ENCODE measurements around the gene CCDC39.
"Not testable (repeated sequence)": the region's sequence is repeated elsewhere in the genome, so short reads cannot be mapped to it uniquely, and the experiment has no call there.

CCDC39 gene

DNA sequence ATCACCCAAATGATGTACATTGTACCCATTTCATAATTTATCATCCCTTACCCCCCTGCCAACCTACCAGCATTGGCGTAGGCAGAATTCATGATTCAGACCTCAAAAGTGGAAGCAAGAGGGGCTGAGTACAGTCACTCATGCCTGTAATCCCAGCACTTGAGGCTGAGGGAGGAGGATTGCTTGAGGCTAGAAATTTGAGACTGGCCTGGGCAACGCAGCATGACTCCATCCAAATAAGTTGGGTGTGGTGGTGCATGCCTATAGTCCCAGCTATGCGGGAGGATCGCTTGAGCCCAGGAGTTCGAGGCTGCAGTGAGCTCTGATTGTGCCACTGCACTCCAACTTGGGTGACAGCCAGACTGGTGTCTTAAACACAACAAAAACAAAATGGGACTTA lies 66.9 kb downstream of the CCDC39 start:
- TF ChIP-seq, protein P1, sequence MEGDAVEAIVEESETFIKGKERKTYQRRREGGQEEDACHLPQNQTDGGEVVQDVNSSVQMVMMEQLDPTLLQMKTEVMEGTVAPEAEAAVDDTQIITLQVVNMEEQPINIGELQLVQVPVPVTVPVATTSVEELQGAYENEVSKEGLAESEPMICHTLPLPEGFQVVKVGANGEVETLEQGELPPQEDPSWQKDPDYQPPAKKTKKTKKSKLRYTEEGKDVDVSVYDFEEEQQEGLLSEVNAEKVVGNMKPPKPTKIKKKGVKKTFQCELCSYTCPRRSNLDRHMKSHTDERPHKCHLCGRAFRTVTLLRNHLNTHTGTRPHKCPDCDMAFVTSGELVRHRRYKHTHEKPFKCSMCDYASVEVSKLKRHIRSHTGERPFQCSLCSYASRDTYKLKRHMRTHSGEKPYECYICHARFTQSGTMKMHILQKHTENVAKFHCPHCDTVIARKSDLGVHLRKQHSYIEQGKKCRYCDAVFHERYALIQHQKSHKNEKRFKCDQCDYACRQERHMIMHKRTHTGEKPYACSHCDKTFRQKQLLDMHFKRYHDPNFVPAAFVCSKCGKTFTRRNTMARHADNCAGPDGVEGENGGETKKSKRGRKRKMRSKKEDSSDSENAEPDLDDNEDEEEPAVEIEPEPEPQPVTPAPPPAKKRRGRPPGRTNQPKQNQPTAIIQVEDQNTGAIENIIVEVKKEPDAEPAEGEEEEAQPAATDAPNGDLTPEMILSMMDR (conservative IDR thresholded peaks at IDR 0.05; ENCODE audit: low read depth, low read length): no peak
- DNase-seq (ENCODE audit: low read depth): no peak
- no peak overlapping the region for H3K4me3 ChIP-seq (ENCODE audit: low read depth, low read length)

- TF ChIP-seq, protein P1 (conservative IDR thresholded peaks at IDR 0.05; ENCODE audit: low read depth, low read length): no peak
- DNase-seq (ENCODE audit: low read depth): no peak
Measured at GRCh38 chr3:180611006-180611405, 68.3 kb downstream of the CCDC39 start.

DNA sequence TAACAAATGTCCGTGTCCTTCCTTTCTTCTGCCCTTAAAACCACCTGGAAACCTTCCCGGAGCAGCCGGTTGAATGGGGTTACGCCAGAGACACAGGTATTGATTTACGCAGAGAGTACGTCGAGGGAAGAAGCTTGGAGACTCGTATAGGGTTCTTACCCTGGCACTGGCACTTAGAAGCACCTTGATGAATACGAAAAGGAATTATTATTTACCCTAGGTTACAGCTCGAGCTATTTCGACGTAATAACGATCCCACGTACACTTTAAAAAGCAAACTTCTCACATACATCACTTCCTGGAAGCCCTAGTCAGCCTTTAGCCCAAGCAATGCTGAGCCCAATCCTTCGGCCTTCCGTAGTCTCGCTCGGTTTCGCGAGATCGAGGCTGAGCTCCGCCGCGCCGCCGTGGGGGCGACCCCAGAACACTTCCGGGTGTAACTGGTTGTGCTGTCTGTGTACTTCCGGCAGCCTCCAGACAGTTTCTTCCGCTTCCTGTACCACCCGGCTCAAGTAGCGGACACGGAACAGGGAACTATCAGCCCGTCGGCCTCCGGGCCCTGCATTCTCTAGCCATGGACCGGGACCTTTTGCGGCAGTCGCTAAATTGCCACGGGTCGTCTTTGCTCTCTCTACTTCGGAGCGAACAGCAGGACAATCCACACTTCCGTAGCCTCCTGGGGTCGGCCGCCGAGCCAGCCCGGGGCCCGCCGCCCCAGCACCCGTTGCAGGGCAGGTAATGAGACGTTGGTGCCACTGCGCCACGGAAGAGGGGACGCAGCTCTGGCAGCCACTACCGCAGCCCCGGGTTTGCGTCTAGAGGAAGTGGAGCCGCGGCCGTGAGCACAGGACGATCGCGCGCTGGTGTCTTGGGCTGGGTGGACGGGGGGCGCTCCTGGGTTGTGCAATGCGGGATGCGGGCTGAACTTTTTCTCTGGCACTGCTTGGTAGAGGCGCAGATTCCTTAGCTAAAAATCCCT lies 77.3 kb downstream of the CCDC39 start, which contains the start of gene TTC14:
Gene TTC14, plus strand, starts transcription at position 476 of the 979 bp plus-strand sequence. Its CDS starts 99 bp downstream, at position 575.
- DNase-seq (ENCODE audit: low read depth): peak; percentile 97
- peak within 1 kb of the TSS; percentile 94 for H3K4me3 ChIP-seq (ENCODE audit: low read depth, low read length)
- TF ChIP-seq, protein P1 (conservative IDR thresholded peaks at IDR 0.05; ENCODE audit: low read depth, low read length): no peak

More at GRCh38 chr3:180611006-180611405, 68.3 kb downstream of the CCDC39 start:
- H3K4me3 ChIP-seq (ENCODE audit: low read depth, low read length): no peak overlapping the region

GRCh38 chr3:180600473-180600872 lies 78.8 kb downstream of the CCDC39 start:
- no peak overlapping the region for H3K4me3 ChIP-seq (ENCODE audit: low read depth, low read length)
- TF ChIP-seq, protein P1 (conservative IDR thresholded peaks at IDR 0.05; ENCODE audit: low read depth, low read length): no peak
- no peak for DNase-seq (ENCODE audit: low read depth)

DNA sequence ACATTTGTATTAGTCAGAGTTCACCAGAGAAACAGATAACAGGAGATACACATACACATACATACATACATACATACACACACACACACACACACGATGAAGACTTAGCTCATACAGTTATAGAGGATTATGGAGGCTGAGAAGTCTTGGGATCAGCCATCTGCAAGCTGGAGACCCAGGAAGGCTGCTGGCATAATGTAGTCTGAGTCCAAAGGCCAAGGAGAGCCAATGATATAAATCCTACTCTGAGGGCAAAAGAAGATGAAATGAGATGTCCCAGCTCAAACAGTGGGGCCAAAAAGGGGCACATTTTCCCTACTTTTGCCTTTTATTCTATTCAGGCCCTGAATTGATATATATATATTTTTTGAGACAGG lies 83.7 kb downstream of the CCDC39 start:
- TF ChIP-seq, protein P1 (conservative IDR thresholded peaks at IDR 0.05; ENCODE audit: low read depth, low read length): no peak
- H3K4me3 ChIP-seq (ENCODE audit: low read depth, low read length): no peak overlapping the region
- DNase-seq (ENCODE audit: low read depth): no peak

GRCh38 chr3:180594631-180595558 lies 84.4 kb downstream of the CCDC39 start:
- peak; percentile 74 for DNase-seq (ENCODE audit: low read depth)
- TF ChIP-seq, protein P1 (conservative IDR thresholded peaks at IDR 0.05; ENCODE audit: low read depth, low read length): peak; percentile 58
- no peak overlapping the region for H3K4me3 ChIP-seq (ENCODE audit: low read depth, low read length)

GRCh38 chr3:180593631-180594030 lies 85.7 kb downstream of the CCDC39 start:
- DNase-seq (ENCODE audit: low read depth); H3K4me3 ChIP-seq (ENCODE audit: low read depth, low read length): not testable (repeated sequence)
